Measurements from ENCODE around the gene TSR3. TPM values are rescaled to one million over a fixed set of nuclear protein-coding genes. Genes with fewer than 3 reads are reported as not detected.

The TSR3 gene
- total and polyA plus RNA-seq, 2 of the 13 experiments (the other 11 are each of a cell fraction or from before 2014, with no cell fraction given), result 24.2 to 51.0 TPM

DNA sequence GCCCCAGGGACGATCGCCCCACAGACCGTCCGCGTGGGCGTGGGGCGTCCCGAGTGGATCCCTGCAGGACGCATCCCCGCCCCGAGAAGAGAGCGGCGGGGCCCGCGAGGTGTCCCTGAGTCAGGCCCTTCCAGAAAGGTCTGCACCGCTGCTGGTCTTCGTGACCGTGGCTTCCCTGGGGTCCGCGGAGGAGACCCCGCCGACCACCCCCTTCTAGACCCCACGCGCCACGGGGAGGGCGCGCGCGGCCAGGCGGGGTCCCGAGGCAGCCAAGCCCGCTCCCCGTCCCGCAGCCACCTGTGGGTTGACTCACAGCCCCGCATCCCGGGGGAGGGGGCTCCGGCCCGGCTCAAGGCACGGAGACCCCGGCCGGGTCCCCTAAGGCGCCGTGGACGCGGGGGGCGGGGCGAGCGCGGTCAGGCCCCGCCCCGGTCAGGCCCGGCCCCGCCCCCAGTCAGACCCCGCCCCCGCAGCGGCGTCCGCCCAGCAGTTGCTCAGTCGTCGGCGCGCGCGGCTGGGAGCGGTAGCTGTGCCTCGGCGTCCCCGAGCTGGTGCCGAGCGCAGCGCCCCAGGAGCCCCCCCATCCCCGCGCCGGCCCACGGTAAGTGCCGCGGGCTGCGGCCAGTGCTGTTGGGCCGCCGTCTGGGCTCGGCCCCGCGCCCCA, 18.4 kb downstream of the TSR3 start, which contains the start of gene BAIAP3:
BAIAP3 (plus strand) TSS at position 497 of the 664 bp plus-strand sequence. CDS start 4,905 bp downstream, outside the sequence.
- H3K9ac ChIP-seq (ENCODE audit: insufficient read depth, low read depth, low read length), result peak within 1 kb of the TSS; percentile 91; the same call in 1 of the 2 replicates
- H3K27ac ChIP-seq (ENCODE audit: extremely low read length, insufficient read depth, low read length), result peak within 1 kb of the TSS; percentile 82
- FAIRE-seq (no peak), ATAC-seq (no peak), DNase-seq (ENCODE audit: low spot score) (no peak)
- WGBS (ENCODE audit: low lambda C conversion rate), result no CpG with 5 or more reads among the region's 83 CpGs
- H4K20me1 ChIP-seq (ENCODE audit: insufficient read depth, low read length), result 0 out of 2 replicates have a peak, but pooled peaks cover 3% of the 10 kb centered on the region
- no peaks in the 10 kb centered on the region for H3K79me2 ChIP-seq (ENCODE audit: insufficient read depth, low read length)
- H3K4me2 ChIP-seq (ENCODE audit: low read depth, low read length), result peak within 1 kb of the TSS; percentile 99
- intact Hi-C loops (cut with micrococcal nuclease; ENCODE audit: unreplicated experiment), result no loop called here
- in situ Hi-C loops (cut with HindIII; ENCODE audit: extremely low pct_ligation_motif_present, low pct_unique_long_range_greater_than_20kb), result no loop called here
- ChIA-PET POLR2A (interaction anchor here (0.7 to 3.6 kb wide), 2 partner anchors 10 to 24 kb away, joined by 3 to 25 read pairs; partner anchors contain the start of gene UBE2I), CTCF (ENCODE audit: low intra/inter-chr PET ratio, low total read pairs) (no interaction called here)
- H3K36me3 ChIP-seq (replicated peaks in 1 of 2; ENCODE audit: control insufficient read depth in 1 of 2, insufficient read depth in 2 of 2, low read length in 2 of 2), result no peaks in the 10 kb centered on the region
- peak within 1 kb of the TSS; percentile 40 to 79 (median 61); a peak in 5 of 6 replicates for H3K4me3 ChIP-seq (replicated peaks in 1 of 3; ENCODE audit: insufficient read depth in 1 of 3, low read depth in 2 of 3, low read length in 3 of 3)
- H3K27me3 ChIP-seq (ENCODE audit: control insufficient read depth in 1 of 2, insufficient read depth in 2 of 2, low read length in 2 of 2), result peaks cover 15 to 46% of the 10 kb centered on the region in 2 experiments
- peaks cover 31% of the 10 kb centered on the region for H3K4me1 ChIP-seq (ENCODE audit: insufficient read depth, low read length)
- no TSS peak for BruUV-seq (replicated peaks)
- no peak within 1 kb of the TSS for H2AFZ ChIP-seq (ENCODE audit: low read length)
- H3K9me3 ChIP-seq (ENCODE audit: low read length), result no peaks in the 10 kb centered on the region
- TF ChIP-seq POLR2A (IDR thresholded peaks at IDR 0.05; ENCODE audit: insufficient read depth in 1 of 2, low read depth in 2 of 2, low read length in 2 of 2) (peak in 1 of 2 experiments; percentile 77; a peak in 2 of 4 replicates), CSRNP2 (CRISPR knock-in tag; conservative IDR thresholded peaks at IDR 0.05; ENCODE audit: low read depth) (no peak), ZNF17 (CRISPR knock-in tag; IDR thresholded peaks at IDR 0.05) (no peak), KDM6A (CRISPR knock-in tag; IDR thresholded peaks at IDR 0.05; ENCODE audit: low read depth) (no peak), ZSCAN21 (CRISPR knock-in tag; IDR thresholded peaks at IDR 0.05; ENCODE audit: borderline replicate concordance) (peak; percentile 31; the same call in 1 of the 2 replicates), FOSL2 (CRISPR knock-in tag; IDR thresholded peaks at IDR 0.05) (no peak), ZNF292 (CRISPR knock-in tag; IDR thresholded peaks at IDR 0.05; ENCODE audit: borderline replicate concordance, low read depth) (no peak), NCOR1 (IDR thresholded peaks at IDR 0.05; ENCODE audit: borderline replicate concordance, low read length) (no peak), ZMAT3 (CRISPR knock-in tag; conservative IDR thresholded peaks at IDR 0.05) (no peak), KAT8 (CRISPR knock-in tag; IDR thresholded peaks at IDR 0.05) (no peak), CEBPB (IDR thresholded peaks at IDR 0.05; ENCODE audit: borderline replicate concordance, low read depth, low read length) (no peak), ZNF383 (CRISPR knock-in tag; IDR thresholded peaks at IDR 0.05; ENCODE audit: borderline replicate concordance) (no peak), PLSCR1 (CRISPR knock-in tag; IDR thresholded peaks at IDR 0.05; ENCODE audit: borderline replicate concordance) (no peak), ZNF777 (CRISPR knock-in tag; IDR thresholded peaks at IDR 0.05) (peak; percentile 88), KAT2B (IDR thresholded peaks at IDR 0.05; ENCODE audit: borderline replicate concordance, low read depth, low read length) (no peak), SPEN (CRISPR knock-in tag; IDR thresholded peaks at IDR 0.05; ENCODE audit: low read depth) (peak; percentile 45), ZNF143 (CRISPR knock-in tag; IDR thresholded peaks at IDR 0.05) (no peak), SNAPC4 (CRISPR knock-in tag; IDR thresholded peaks at IDR 0.05) (no peak)
